Neuron (in vitro differentiated cells): ENCODE data around the gene DAPP1.

Experiments used
- H2AFZ ChIP-seq: one replicate; pipeline ENCODE4 v1.6.1; 2013; ENCODE audit warnings: low read depth, mild to moderate bottlenecking, inconsistent platforms, low read length, moderate library complexity
- H3K27me3 ChIP-seq: one replicate; pipeline ENCODE4 v1.6.1; 2013; ENCODE audit warnings: low read length; ENCODE audit not compliant: insufficient read depth
- H3K36me3 ChIP-seq: one replicate; pipeline ENCODE4 v1.6.1; 2013; ENCODE audit warnings: low read length; ENCODE audit not compliant: insufficient read depth
- H3K4me1 ChIP-seq: one replicate; pipeline ENCODE4 v1.6.1; 2013; ENCODE audit warnings: low read length; ENCODE audit not compliant: insufficient read depth
- H3K4me3 ChIP-seq: 2 replicates; pipeline ENCODE4 v1.5.1; 2013; ENCODE audit warnings: mild to moderate bottlenecking, low read length, moderate library complexity
- H3K9me3 ChIP-seq: one replicate; pipeline ENCODE4 v1.6.1; 2013; ENCODE audit warnings: low read length

The DAPP1 gene

DNA sequence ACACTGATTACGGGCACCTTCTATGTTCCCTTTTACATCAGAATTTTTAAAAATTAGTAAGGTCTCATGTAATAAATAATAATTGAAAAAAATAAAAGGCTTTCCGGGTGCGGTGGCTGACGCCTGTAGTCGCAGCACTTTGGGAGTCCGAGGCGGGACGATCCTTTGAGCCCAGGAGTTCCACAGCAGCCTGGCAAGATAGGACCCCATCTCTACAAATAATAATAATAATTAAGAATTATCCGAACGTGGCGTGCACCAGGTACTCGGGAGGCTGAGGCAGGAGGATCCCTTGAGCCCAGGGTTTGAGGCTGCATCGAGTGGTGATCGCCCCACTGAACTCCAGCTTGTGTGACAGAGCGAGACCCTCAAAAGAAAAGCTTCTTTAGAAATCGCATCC lies 78.4 kb downstream of the DAPP1 start:
- Histone ChIP-seq H3K4me1 (peaks cover 11% of the 10 kb centered on the region), H3K36me3 (peaks cover 5% of the 10 kb centered on the region), H2AFZ (no peak overlapping the region), H3K27me3 (no peaks in the 10 kb centered on the region), H3K9me3 (no peaks in the 10 kb centered on the region), H3K4me3 (peak overlapping the region; percentile 86)

DNA sequence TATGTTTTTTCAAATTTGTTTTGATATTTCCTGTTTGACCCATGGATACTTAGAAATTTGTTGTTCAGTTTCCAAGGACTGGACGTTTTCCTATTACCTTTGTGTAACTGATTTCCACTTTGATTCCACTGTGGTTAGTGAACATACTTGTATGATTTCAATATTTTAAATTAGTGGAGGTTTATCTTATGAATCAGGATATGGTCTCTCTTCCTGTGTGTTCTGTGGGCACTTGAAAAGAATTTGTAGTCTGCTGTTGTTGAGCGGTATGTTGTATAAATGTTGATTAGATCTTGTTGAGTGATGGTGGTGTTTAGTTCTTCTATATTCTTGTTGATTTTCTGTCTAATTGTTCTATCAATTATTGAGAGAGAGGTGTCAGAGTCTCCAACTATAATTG lies 98.8 kb downstream of the DAPP1 start:
- Histone ChIP-seq H3K9me3 (peaks cover 7% of the 10 kb centered on the region), H3K27me3 (no peaks in the 10 kb centered on the region), H3K4me3 (no peak overlapping the region), H3K4me1 (no peaks in the 10 kb centered on the region), H2AFZ (no peak overlapping the region), H3K36me3 (peaks cover 17% of the 10 kb centered on the region)

DNA sequence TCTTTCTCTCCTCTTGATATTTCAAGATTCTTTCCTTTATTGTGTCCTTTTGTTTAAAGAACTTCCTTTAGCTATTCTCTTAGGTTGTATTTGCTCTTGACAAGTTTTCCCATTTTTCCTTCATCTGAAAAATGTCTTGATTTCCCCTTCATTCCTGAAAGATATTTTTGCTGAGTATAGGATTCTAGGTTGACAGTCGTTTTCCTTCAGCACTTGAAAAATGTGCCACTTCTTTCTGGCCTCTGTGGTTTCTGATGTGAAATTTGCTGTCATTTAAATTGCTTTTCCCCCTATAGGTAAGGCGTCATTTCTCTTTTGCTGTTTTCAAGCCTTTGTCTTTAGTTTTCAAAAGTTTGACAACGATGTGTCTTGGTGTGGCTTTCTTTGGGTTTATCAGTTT lies 100.9 kb downstream of the DAPP1 start:
- Histone ChIP-seq H3K27me3 (no peaks in the 10 kb centered on the region), H3K4me1 (no peaks in the 10 kb centered on the region), H2AFZ (no peak overlapping the region), H3K4me3 (no peak overlapping the region), H3K9me3 (peaks cover 7% of the 10 kb centered on the region), H3K36me3 (peaks cover 23% of the 10 kb centered on the region)

DNA sequence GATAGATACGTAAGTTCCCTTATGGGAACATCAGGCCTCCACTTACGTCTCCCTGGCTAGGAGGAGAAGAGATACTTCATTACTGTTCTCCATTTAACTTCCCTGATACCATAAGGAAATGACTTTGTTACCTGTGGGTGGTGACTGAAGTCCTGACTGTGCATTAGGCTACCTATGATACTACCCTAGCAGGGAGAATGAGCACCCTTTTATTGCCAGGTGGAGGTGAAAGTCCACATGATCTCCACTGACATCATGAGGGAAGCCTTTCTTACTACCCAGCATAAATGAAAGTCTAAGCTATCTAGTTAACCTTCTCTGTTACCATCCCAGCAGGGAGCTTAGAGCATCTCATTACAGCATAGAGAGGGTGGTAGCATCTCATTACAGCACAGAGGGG lies 102.0 kb downstream of the DAPP1 start:
- no peak overlapping the region for H2AFZ ChIP-seq

More for the DNA sequence above, 102.0 kb downstream of the DAPP1 start:
- Histone ChIP-seq H3K36me3 (peaks cover 29% of the 10 kb centered on the region), H3K9me3 (peaks cover 7% of the 10 kb centered on the region), H3K4me3 (no peak overlapping the region), H3K4me1 (no peaks in the 10 kb centered on the region), H3K27me3 (no peaks in the 10 kb centered on the region)
